Endothelial cell of umbilical vein (primary cell): ENCODE measurements around the gene JPH3.

Experiments used
- POLR2AphosphoS5 ChIP-seq: IDR thresholded peaks from 2 replicates; pipeline ENCODE4 v1.6.1; 2012; ENCODE audit warnings: low read depth, mild to moderate bottlenecking, control low read depth, low read length, moderate library complexity; ENCODE audit not compliant: insufficient read depth
- TF ChIP-seq, protein P1 (sequence below), 2 donors: IDR thresholded peaks; 1 replicate in 1 of 2; 2 replicates in 1 of 2; pipeline ENCODE4 v1.5.1; 2011; ENCODE audit warnings: low read length in 2 of 2, mild to moderate bottlenecking in 2 of 2, moderate library complexity in 2 of 2, control low read depth in 1 of 2, inconsistent platforms in 1 of 2, low read depth in 1 of 2; ENCODE audit not compliant: insufficient read depth in 1 of 2; ENCODE audit errors: extremely low read depth in 1 of 2

DNA sequence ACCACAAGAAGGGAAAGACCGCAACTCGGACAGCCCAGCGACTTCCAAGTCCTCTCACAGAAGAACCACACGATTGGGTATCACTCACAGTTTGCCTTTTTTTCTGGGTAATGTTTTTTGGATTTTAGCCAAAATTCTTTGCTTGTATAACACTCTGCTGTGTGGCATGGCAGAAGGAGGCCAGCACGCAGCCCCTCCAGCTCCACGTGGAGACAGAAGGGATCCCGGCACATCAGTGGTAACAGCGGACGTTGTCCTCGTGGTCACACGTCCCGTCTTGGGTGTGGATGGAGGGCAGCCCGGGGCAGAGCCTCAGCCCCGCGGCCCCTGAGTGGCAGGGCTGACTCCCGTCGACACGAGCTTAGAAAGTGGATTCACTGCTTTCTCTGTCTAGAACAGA lies 94.4 kb downstream of the JPH3 start:
- TF ChIP-seq, protein P1, sequence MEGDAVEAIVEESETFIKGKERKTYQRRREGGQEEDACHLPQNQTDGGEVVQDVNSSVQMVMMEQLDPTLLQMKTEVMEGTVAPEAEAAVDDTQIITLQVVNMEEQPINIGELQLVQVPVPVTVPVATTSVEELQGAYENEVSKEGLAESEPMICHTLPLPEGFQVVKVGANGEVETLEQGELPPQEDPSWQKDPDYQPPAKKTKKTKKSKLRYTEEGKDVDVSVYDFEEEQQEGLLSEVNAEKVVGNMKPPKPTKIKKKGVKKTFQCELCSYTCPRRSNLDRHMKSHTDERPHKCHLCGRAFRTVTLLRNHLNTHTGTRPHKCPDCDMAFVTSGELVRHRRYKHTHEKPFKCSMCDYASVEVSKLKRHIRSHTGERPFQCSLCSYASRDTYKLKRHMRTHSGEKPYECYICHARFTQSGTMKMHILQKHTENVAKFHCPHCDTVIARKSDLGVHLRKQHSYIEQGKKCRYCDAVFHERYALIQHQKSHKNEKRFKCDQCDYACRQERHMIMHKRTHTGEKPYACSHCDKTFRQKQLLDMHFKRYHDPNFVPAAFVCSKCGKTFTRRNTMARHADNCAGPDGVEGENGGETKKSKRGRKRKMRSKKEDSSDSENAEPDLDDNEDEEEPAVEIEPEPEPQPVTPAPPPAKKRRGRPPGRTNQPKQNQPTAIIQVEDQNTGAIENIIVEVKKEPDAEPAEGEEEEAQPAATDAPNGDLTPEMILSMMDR (IDR thresholded peaks at IDR 0.05; ENCODE audit: extremely low read depth in 1 of 2, insufficient read depth in 1 of 2, low read depth in 1 of 2, low read length in 2 of 2): no peak
- no peak for TF ChIP-seq POLR2AphosphoS5
